ENCODE measurements around the gene KIF11. TPM values are rescaled to one million over a fixed set of nuclear protein-coding genes. Genes with fewer than 3 reads are reported as not detected.

Gene KIF11
- total and polyA plus RNA-seq, 2 of the 13 experiments (the other 11 are each of a cell fraction or from before 2014, with no cell fraction given): 8.7 to 38.4 TPM

DNA sequence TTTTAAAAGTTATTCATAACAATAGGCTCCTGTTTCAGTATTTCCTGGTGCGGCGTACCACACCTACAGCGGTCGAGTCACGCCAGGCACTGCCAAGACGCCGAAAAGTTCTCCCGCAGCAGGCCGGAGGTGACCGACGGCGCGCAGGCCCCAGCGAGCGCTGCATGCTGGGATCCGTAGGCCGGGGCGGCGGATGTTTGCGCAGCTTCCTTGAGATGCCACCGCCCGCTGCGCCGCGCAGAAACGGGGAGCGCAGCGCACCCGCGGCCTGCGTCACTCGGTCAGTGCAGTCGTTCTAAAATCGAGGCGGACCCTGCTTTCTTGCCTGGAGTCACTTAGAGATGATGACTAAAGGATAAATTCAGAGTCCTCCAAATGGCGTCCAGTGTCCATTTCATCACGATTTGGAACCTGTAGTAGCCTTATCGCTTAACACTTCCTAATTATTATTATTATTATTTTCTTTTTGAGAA lies 1.3 kb upstream of the KIF11 start (continued):
- TF ChIP-seq, protein P1, sequence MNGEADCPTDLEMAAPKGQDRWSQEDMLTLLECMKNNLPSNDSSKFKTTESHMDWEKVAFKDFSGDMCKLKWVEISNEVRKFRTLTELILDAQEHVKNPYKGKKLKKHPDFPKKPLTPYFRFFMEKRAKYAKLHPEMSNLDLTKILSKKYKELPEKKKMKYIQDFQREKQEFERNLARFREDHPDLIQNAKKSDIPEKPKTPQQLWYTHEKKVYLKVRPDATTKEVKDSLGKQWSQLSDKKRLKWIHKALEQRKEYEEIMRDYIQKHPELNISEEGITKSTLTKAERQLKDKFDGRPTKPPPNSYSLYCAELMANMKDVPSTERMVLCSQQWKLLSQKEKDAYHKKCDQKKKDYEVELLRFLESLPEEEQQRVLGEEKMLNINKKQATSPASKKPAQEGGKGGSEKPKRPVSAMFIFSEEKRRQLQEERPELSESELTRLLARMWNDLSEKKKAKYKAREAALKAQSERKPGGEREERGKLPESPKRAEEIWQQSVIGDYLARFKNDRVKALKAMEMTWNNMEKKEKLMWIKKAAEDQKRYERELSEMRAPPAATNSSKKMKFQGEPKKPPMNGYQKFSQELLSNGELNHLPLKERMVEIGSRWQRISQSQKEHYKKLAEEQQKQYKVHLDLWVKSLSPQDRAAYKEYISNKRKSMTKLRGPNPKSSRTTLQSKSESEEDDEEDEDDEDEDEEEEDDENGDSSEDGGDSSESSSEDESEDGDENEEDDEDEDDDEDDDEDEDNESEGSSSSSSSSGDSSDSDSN (CRISPR knock-in tag; IDR thresholded peaks at IDR 0.05): peak; percentile 89
- TF ChIP-seq ZBTB1 (CRISPR knock-in tag; IDR thresholded peaks at IDR 0.05; ENCODE audit: borderline replicate concordance): no peak
- TF ChIP-seq, protein P2, sequence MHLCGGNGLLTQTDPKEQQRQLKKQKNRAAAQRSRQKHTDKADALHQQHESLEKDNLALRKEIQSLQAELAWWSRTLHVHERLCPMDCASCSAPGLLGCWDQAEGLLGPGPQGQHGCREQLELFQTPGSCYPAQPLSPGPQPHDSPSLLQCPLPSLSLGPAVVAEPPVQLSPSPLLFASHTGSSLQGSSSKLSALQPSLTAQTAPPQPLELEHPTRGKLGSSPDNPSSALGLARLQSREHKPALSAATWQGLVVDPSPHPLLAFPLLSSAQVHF (CRISPR knock-in tag; IDR thresholded peaks at IDR 0.05): no peak
- TF ChIP-seq MYNN (CRISPR knock-in tag; IDR thresholded peaks at IDR 0.05; ENCODE audit: low read depth): no peak
- TF ChIP-seq, protein P3, sequence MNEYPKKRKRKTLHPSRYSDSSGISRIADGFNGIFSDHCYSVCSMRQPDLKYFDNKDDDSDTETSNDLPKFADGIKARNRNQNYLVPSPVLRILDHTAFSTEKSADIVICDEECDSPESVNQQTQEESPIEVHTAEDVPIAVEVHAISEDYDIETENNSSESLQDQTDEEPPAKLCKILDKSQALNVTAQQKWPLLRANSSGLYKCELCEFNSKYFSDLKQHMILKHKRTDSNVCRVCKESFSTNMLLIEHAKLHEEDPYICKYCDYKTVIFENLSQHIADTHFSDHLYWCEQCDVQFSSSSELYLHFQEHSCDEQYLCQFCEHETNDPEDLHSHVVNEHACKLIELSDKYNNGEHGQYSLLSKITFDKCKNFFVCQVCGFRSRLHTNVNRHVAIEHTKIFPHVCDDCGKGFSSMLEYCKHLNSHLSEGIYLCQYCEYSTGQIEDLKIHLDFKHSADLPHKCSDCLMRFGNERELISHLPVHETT (CRISPR knock-in tag; conservative IDR thresholded peaks at IDR 0.05): peak; percentile 58; the same call in 1 of the 2 replicates
- peak; percentile 77; the same call in 1 of the 2 replicates for TF ChIP-seq RXRA (CRISPR knock-in tag; IDR thresholded peaks at IDR 0.05)
- TF ChIP-seq MAFG (CRISPR knock-in tag; IDR thresholded peaks at IDR 0.05): no peak
- peak; percentile 77; the same call in 1 of the 2 replicates for TF ChIP-seq ZSCAN25 (CRISPR knock-in tag; IDR thresholded peaks at IDR 0.05)
- peak; percentile 65; the same call in 1 of the 2 replicates for TF ChIP-seq SAFB2 (CRISPR knock-in tag; IDR thresholded peaks at IDR 0.05; ENCODE audit: borderline replicate concordance, low read depth)
- peak; percentile 71; the same call in 1 of the 2 replicates for TF ChIP-seq ZNF557 (CRISPR knock-in tag; IDR thresholded peaks at IDR 0.05)
- TF ChIP-seq ZNF766 (CRISPR knock-in tag; IDR thresholded peaks at IDR 0.05; ENCODE audit: borderline replicate concordance): 0 out of 2 replicates have a peak, but pooled peaks have one; percentile 58
- TF ChIP-seq, protein P4, sequence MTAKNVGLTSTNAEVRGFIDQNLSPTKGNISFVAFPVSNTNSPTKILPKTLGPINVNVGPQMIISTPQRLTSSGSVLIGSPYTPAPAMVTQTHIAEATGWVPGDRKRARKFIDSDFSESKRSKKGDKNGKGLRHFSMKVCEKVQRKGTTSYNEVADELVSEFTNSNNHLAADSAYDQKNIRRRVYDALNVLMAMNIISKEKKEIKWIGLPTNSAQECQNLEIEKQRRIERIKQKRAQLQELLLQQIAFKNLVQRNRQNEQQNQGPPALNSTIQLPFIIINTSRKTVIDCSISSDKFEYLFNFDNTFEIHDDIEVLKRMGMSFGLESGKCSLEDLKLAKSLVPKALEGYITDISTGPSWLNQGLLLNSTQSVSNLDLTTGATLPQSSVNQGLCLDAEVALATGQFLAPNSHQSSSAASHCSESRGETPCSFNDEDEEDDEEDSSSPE (CRISPR knock-in tag; IDR thresholded peaks at IDR 0.05): peak; percentile 76
- no peak for TF ChIP-seq NCOA1 (CRISPR knock-in tag; IDR thresholded peaks at IDR 0.05)
- no peak for TF ChIP-seq MAFK (conservative IDR thresholded peaks at IDR 0.05 in 1 of 2, IDR thresholded peaks at IDR 0.05 in 1 of 2; ENCODE audit: low read length in 2 of 2)
- TF ChIP-seq ZNF264 (CRISPR knock-in tag; IDR thresholded peaks at IDR 0.05): peak; percentile 87
- TF ChIP-seq BRCA1 (CRISPR knock-in tag; IDR thresholded peaks at IDR 0.05): peak; percentile 92
- no peak for TF ChIP-seq ZNF496 (CRISPR knock-in tag; IDR thresholded peaks at IDR 0.05; ENCODE audit: insufficient replicate concordance)
- TF ChIP-seq, protein P5, sequence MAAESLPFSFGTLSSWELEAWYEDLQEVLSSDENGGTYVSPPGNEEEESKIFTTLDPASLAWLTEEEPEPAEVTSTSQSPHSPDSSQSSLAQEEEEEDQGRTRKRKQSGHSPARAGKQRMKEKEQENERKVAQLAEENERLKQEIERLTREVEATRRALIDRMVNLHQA (CRISPR knock-in tag; IDR thresholded peaks at IDR 0.05): no peak
- TF ChIP-seq ZNF768 (CRISPR knock-in tag; IDR thresholded peaks at IDR 0.05): peak; percentile 69; the same call in 1 of the 2 replicates
- peak; percentile 75; the same call in 1 of the 2 replicates for TF ChIP-seq FOXK1 (CRISPR knock-in tag; IDR thresholded peaks at IDR 0.05; ENCODE audit: borderline replicate concordance, low read depth)
- TF ChIP-seq, protein P6, sequence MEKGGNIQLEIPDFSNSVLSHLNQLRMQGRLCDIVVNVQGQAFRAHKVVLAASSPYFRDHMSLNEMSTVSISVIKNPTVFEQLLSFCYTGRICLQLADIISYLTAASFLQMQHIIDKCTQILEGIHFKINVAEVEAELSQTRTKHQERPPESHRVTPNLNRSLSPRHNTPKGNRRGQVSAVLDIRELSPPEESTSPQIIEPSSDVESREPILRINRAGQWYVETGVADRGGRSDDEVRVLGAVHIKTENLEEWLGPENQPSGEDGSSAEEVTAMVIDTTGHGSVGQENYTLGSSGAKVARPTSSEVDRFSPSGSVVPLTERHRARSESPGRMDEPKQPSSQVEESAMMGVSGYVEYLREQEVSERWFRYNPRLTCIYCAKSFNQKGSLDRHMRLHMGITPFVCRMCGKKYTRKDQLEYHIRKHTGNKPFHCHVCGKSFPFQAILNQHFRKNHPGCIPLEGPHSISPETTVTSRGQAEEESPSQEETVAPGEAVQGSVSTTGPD (CRISPR knock-in tag; IDR thresholded peaks at IDR 0.05): no peak
- TF ChIP-seq, protein P7, sequence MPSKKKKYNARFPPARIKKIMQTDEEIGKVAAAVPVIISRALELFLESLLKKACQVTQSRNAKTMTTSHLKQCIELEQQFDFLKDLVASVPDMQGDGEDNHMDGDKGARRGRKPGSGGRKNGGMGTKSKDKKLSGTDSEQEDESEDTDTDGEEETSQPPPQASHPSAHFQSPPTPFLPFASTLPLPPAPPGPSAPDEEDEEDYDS (CRISPR knock-in tag; IDR thresholded peaks at IDR 0.05): peak; percentile 80

All from HepG2 (cell line).